NCI-H1048 (cell line): Measurements from ENCODE around the gene TKT.

Experiments
- DNase-seq: peaks from one replicate; lab custom pipeline; 2025; lab: John Stamatoyannopoulos, UW

TKT gene

DNA sequence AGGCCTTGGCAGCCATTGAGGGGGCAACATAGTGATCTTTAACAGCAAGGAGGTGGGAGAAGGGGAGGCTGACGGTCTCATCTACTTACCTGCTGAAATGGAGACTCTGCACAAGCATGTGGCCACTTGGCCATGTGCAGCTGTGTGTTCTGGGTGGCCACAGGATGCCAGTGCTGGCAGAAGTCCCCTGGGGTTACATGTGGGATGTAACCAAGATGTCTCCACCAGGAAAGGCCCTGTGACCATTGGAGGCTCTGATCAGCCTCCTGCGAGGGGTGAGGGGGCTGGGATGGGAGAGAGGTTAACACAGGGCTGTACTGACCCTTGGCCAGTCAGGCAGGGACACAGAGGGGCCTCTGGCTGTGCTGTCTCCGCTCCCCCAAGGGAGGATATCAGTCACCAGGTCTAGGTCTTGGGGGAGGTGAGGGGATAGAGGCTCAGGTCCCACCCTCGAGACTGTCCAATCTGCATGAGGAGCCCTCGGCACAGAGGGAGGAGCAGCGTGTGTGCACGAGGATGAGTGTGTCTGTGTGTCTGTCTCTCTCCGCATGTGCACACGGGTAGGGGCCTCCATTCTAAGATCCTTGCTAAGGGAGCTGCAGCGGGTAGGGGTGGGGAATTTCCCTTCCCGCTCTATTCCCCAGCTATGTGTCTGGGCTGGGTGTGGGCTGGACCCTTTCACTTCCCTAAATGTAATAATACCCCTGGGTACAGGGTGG, 75.4 kb downstream of the TKT start:
- DNase-seq = no peak

DNA sequence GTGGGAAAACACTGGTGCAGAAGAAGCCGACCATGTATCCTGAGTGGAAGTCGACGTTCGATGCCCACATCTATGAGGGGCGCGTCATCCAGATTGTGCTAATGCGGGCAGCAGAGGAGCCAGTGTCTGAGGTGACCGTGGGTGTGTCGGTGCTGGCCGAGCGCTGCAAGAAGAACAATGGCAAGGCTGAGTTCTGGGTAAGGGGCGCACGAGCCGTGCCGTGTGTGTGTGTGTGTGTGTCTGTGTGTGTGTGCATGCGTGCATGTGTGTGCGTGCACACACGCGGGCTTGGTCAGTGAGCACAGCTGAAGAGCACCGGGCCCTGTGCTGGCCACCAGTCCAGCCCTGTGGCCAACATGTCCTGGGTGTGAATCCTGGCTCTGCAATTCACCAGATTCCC, 76.2 kb downstream of the TKT start:
- no peak for DNase-seq

GRCh38 chr3:53178246-53178645, 77.6 kb downstream of the TKT start:
- DNase-seq = no peak

- no peak for DNase-seq
These were observed 79.9 kb downstream of the TKT start for GRCh38 chr3:53175613-53176540.
